Measurements from ENCODE around the gene GRIP1.

GRIP1 gene

DNA sequence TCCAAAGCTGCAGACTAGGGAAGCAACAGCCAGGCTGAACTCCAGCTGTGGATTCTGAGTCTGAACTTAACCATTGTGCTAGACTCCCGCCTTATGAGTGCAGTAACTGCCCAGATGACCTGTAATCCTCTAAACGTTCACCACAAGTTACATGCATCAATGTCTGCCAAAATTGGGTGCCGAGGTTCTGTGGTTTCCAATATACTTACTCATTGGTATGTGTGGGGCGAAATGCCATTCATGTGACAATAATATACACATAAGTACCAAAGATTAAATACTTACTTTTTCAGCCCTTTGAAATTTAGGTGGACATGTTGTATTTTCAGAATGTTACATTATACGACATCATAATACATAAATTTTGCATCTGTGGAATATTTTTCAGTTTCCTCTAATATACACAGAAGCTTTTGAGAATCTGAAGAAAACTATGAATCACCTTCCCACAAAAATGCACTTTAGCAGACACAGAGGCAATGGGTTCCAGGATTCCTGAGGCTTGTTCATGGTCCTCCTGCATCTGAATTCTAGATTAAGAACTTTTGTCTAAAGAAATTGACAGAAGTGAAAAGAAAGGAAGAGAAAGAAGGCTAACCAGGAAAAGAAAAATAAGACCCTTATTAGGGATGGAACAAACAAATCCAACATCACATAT lies 31.7 kb downstream of the GRIP1 start:
- TF ChIP-seq, protein P1, sequence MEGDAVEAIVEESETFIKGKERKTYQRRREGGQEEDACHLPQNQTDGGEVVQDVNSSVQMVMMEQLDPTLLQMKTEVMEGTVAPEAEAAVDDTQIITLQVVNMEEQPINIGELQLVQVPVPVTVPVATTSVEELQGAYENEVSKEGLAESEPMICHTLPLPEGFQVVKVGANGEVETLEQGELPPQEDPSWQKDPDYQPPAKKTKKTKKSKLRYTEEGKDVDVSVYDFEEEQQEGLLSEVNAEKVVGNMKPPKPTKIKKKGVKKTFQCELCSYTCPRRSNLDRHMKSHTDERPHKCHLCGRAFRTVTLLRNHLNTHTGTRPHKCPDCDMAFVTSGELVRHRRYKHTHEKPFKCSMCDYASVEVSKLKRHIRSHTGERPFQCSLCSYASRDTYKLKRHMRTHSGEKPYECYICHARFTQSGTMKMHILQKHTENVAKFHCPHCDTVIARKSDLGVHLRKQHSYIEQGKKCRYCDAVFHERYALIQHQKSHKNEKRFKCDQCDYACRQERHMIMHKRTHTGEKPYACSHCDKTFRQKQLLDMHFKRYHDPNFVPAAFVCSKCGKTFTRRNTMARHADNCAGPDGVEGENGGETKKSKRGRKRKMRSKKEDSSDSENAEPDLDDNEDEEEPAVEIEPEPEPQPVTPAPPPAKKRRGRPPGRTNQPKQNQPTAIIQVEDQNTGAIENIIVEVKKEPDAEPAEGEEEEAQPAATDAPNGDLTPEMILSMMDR (IDR thresholded peaks at IDR 0.05; ENCODE audit: insufficient read depth, missing control alignments), result no peak
- DNase-seq (ENCODE audit: insufficient read length, low spot score) (no peak), FAIRE-seq (no peak)

DNA sequence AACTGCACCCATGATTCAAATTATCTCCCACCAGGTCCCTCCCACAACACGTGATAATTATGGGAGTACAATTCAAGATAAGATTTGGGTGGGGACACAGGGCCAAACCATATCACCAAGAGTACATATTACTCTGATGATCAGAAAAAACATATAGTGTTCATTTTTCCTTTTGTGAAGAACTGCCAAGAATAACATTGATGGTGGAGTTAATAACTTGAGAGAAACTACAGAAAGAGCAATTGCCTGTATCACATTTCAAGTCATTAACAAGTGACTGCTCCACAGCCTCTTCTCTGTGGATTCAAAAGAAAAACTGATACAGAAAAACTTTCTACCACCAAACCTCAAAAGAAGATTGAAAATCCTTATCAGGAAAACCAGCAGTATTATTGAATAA lies 34.7 kb downstream of the GRIP1 start:
- FAIRE-seq (no peak), DNase-seq (ENCODE audit: insufficient read length, low spot score) (no peak)
- TF ChIP-seq, protein P1 (IDR thresholded peaks at IDR 0.05; ENCODE audit: insufficient read depth, missing control alignments), result no peak

DNA sequence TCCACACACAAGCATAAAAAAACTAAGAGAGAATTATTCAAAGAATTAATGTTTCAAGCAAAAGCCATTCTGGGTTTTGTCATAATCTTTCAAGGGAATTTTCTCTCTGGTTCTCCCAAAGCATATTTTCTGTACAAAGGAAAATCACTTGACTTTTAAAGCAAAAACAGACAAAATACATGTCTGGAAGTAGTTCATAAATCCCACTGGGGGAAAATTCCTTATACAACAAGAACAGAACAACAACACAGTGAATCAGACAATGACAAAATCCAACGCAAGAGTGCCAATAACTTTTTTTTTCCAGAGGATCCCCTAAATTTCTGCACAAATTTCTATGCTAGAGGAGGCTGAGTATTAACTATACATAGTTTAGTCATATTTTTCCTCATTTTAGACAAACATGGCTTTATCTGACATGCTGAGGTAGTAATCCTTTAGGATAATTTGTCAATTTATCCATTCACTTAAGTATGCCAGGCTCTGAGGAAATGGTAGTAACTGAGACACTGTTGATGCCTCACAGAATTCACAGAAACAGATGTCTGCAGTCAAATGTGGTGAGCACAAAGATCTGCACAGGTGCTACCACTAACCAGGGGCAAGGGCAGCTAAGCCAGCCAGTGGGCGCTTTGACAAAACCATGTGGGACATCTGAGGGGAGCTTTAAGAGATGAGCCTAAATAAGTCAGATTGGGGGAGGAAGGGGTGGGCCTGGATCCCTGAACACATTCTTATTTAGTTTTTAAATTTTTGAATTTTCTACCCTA lies 38.0 kb downstream of the GRIP1 start:
- DNase-seq (ENCODE audit: insufficient read length, low spot score) (no peak), FAIRE-seq (no peak)
- TF ChIP-seq, protein P1 (IDR thresholded peaks at IDR 0.05; ENCODE audit: insufficient read depth, missing control alignments), result no peak

DNA sequence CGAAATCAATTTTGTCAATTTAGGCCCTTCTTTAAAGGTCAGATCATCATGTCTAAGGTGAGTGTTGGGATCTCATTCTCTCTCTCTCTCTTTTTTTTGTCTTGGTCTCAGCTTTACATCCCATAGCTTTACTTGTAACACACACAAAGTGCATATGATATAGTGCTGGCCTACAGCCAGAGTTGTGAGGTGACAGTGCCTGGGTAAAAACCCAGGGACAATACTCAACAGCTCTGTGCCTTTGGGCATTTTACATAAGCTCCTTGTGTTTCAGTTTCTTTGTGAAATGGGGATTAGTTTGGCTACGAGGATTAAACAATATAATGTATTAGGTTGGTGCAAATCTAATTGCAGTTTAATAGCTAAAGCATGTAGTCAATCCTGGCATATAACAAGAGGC lies 40.2 kb downstream of the GRIP1 start:
- DNase-seq (ENCODE audit: insufficient read length, low spot score) (no peak), FAIRE-seq (no peak)
- TF ChIP-seq, protein P1 (IDR thresholded peaks at IDR 0.05; ENCODE audit: insufficient read depth, missing control alignments), result no peak

DNA sequence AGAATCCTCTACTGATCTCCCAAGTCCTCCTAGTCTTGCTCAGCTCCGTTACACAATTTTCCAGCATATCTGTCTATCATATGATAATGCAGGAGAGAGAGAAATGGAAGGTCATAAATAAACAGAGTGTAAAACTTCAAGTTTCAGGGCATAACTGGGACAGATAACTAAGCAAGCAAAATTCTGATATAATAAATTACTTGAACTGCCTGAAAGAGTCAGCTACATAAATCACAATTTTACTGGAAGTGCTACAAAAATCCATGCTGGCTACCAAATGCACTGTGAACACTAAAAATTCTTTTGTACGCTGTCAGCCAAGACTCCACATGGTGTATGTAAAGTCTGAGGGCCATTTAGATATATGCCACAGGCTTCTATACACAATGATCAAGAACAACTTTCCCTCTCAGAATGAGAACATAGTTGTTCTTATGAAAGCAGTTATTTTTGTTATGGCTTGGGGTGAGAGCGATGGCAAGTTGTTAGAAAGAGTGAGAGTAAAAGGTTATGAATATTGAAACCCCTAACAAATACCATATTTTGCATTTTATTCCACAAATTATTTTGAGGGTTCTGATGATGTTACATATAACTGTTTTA lies 41.1 kb downstream of the GRIP1 start:
- DNase-seq (ENCODE audit: insufficient read length, low spot score), result no peak
- TF ChIP-seq, protein P1 (IDR thresholded peaks at IDR 0.05; ENCODE audit: insufficient read depth, missing control alignments), result no peak
- peak; percentile 81 for FAIRE-seq

DNA sequence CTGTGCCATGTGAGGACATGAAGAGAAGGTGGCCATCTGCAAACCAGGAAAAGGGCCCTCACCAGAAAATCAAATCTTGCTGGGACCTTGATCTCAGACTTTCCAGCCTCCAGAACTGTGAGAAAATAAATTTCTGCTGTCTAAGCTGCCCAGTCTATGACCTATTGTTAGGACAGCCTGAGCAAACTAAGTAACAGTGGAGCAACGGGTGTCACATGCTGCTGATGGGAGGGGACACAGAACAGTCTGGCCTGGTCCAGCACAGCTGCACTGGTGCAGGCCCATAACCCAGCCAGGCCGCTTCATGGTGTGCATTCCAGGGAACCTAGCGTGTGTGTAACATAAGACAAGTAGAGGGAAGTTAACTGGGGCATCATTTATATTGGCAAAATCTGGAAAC lies 42.1 kb downstream of the GRIP1 start:
- FAIRE-seq (no peak), DNase-seq (ENCODE audit: insufficient read length, low spot score) (no peak)
- TF ChIP-seq, protein P1 (IDR thresholded peaks at IDR 0.05; ENCODE audit: insufficient read depth, missing control alignments), result no peak

DNA sequence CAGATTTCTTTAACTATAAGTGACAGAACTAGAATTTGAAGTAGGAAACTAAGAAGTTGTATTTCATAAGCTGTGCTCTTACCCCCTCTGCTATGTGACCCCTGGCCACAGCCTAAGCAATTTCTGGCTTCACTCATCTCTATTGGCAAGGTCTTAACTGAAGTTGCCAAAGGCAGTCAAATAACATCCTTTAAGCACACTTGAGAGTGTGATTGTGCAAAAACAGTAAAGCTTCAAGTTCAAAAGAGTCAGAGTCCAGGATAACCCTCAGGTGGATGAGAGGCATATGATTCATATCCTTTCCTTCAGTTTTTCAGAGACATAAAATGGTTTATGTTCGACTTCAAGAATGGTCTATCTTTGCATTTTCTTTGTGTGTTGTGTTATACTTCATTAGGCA lies 45.2 kb downstream of the GRIP1 start:
- no peak for FAIRE-seq
- TF ChIP-seq, protein P1 (IDR thresholded peaks at IDR 0.05; ENCODE audit: insufficient read depth, missing control alignments), result no peak
- no peak for DNase-seq (ENCODE audit: insufficient read length, low spot score)

All from D721Med (cell line).